Peyer's patch (tissue), 4 donors: ENCODE data around the gene UPK1A.
"Not testable (repeated sequence)": the region's sequence is repeated elsewhere in the genome, so short reads cannot be mapped to it uniquely, and the experiment has no call there.

Experiments used
- POLR2A ChIP-seq, 2 donors: fragments of 450-650 bp; IDR thresholded peaks; one replicate each; pipeline ENCODE4 v1.5.1; 2017; ENCODE audit warnings: antibody characterized with exemption in 2 of 2, mild to moderate bottlenecking in 2 of 2, moderate library complexity in 2 of 2
- TF ChIP-seq, protein P1 (sequence below), 6 experiments: fragments of 450-650 bp in 4 of 6; fragments of 200-600 bp in 2 of 6; sonication (generic) in 1 of 6; IDR thresholded peaks; one replicate each; pipeline ENCODE4 v1.5.1; 2017 to 2019; ENCODE audit warnings: antibody characterized with exemption in 6 of 6, mild to moderate bottlenecking in 3 of 6, moderate library complexity in 1 of 6

DNA sequence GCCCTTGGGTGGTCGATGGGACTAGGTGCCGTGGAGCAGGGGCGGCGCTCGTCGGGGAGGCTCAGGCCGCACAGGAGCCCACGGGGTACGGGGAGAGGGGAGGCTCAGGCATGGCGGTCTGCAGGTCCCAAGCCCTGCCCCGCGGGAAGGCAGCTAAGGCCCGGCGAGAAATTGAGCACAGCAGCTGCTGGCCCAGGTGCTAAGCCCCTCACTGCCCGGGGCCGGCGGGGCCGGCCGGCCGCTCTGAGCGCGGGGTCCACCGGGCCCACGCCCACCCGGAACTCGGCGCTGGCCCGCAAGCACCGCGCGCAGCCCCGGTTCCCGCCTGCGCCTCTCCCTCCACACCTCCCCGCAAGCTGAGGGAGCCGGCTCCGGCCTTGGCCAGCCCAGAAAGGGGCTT is 24.8 kb downstream of the UPK1A start:
- TF ChIP-seq, protein P1, sequence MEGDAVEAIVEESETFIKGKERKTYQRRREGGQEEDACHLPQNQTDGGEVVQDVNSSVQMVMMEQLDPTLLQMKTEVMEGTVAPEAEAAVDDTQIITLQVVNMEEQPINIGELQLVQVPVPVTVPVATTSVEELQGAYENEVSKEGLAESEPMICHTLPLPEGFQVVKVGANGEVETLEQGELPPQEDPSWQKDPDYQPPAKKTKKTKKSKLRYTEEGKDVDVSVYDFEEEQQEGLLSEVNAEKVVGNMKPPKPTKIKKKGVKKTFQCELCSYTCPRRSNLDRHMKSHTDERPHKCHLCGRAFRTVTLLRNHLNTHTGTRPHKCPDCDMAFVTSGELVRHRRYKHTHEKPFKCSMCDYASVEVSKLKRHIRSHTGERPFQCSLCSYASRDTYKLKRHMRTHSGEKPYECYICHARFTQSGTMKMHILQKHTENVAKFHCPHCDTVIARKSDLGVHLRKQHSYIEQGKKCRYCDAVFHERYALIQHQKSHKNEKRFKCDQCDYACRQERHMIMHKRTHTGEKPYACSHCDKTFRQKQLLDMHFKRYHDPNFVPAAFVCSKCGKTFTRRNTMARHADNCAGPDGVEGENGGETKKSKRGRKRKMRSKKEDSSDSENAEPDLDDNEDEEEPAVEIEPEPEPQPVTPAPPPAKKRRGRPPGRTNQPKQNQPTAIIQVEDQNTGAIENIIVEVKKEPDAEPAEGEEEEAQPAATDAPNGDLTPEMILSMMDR (IDR thresholded peaks at IDR 0.05) = not testable (repeated sequence)
- not testable (repeated sequence) for TF ChIP-seq POLR2A (IDR thresholded peaks at IDR 0.05)
